IPS-11a (cell line): Measurements from ENCODE around the gene GMIP.

Source experiments
- H3K4me3 ChIP-seq: one replicate; pipeline ENCODE4 v1.5.1; 2013; ENCODE audit warnings: low read depth, low read length, control low read depth

Gene GMIP

GRCh38 chr19:19579533-19580361, 63.7 kb downstream of the GMIP start:
- no peak overlapping the region for H3K4me3 ChIP-seq
